Keratinocyte (primary cell): ENCODE data around the gene CLIP4. TPM values are rescaled to one million over a fixed set of nuclear protein-coding genes. Genes with fewer than 3 reads are reported as not detected.

ENCODE experiments used
- DNase-seq: peaks from one replicate; pipeline ENCODE4 v3.0.0-alpha.2; 2011; ENCODE audit warnings: low read depth, missing footprints, low spot score
- FAIRE-seq: peaks from 2 replicates; lab custom pipeline; 2011; peaks lifted over from hg19 to GRCh38; lab: Jason Lieb, UNC
- H2AFZ ChIP-seq: 2 replicates; pipeline ENCODE4 v1.6.0; 2012; ENCODE audit warnings: low read length, control low read depth, inconsistent platforms; ENCODE audit not compliant: control insufficient read depth
- H3K27ac ChIP-seq: 2 replicates; pipeline ENCODE4 v1.5.1; 2011; ENCODE audit warnings: low read length; ENCODE audit not compliant: control insufficient read depth, insufficient read depth
- H3K27me3 ChIP-seq: 3 replicates; pipeline ENCODE4 v1.6.0; 2011; ENCODE audit warnings: low read length; ENCODE audit not compliant: control insufficient read depth, insufficient read depth; ENCODE audit errors: extremely low read depth
- H3K36me3 ChIP-seq, 2 experiments: 2 replicates in 1 of 2; 3 replicates in 1 of 2; pipeline ENCODE4 v1.5.1; 2011; ENCODE audit warnings: low read length in 2 of 2, mild to moderate bottlenecking in 1 of 2; ENCODE audit not compliant: control insufficient read depth in 2 of 2, insufficient read depth in 2 of 2; ENCODE audit errors: extremely low read depth in 1 of 2
- H3K4me1 ChIP-seq: 3 replicates; pipeline ENCODE4 v1.5.1; 2011; ENCODE audit warnings: low read length; ENCODE audit not compliant: control insufficient read depth, insufficient read depth; ENCODE audit errors: extremely low read depth
- H3K4me2 ChIP-seq: 3 replicates; pipeline ENCODE4 v1.6.0; 2011; ENCODE audit warnings: low read depth, low read length; ENCODE audit not compliant: control insufficient read depth, insufficient read depth; ENCODE audit errors: extremely low read depth
- H3K4me3 ChIP-seq, 3 experiments: fragments of 200-600 bp in 1 of 3; sonication (generic) in 1 of 3; 2 replicates in 2 of 3; 3 replicates in 1 of 3; pipeline ENCODE4 v1.5.1; 2011 to 2016; ENCODE audit warnings: low read length in 3 of 3, mild to moderate bottlenecking in 3 of 3, control low read depth in 2 of 3, inconsistent platforms in 1 of 3, low read depth in 1 of 3, mixed read lengths in 1 of 3, mixed run types in 1 of 3, moderate library complexity in 1 of 3; ENCODE audit not compliant: control insufficient read depth in 2 of 3, insufficient read depth in 2 of 3; ENCODE audit errors: extremely low read depth in 1 of 3
- H3K79me2 ChIP-seq: 2 replicates; pipeline ENCODE4 v1.6.0; 2012; ENCODE audit warnings: low read length; ENCODE audit not compliant: control insufficient read depth, insufficient read depth
- H3K9ac ChIP-seq: 3 replicates; pipeline ENCODE4 v1.6.0; 2011; ENCODE audit warnings: low read length; ENCODE audit not compliant: control insufficient read depth, insufficient read depth; ENCODE audit errors: extremely low read depth
- H3K9me1 ChIP-seq: 3 replicates; pipeline ENCODE4 v1.6.0; 2011; ENCODE audit warnings: low read length; ENCODE audit not compliant: control insufficient read depth, insufficient read depth; ENCODE audit errors: extremely low read depth
- H3K9me3 ChIP-seq: 2 replicates; pipeline ENCODE4 v1.5.1; 2012; ENCODE audit warnings: low read depth, low read length; ENCODE audit not compliant: control insufficient read depth
- H4K20me1 ChIP-seq: 3 replicates; pipeline ENCODE4 v1.6.0; 2011; ENCODE audit warnings: low read length; ENCODE audit not compliant: control insufficient read depth, insufficient read depth; ENCODE audit errors: extremely low read depth
- CTCF ChIP-seq, 3 experiments: IDR thresholded peaks in 1 of 3; conservative IDR thresholded peaks in 1 of 3; optimal IDR thresholded peaks in 1 of 3; 2 replicates in 2 of 3; 3 replicates in 1 of 3; pipeline versions ENCODE3 to v1.5.1; 2011; ENCODE audit warnings: low read length in 3 of 3, mild to moderate bottlenecking in 3 of 3, moderate library complexity in 2 of 3, control low read depth in 1 of 3, inconsistent platforms in 1 of 3; ENCODE audit not compliant: insufficient read depth in 2 of 3; ENCODE audit errors: extremely low read depth in 1 of 3
- EZH2 ChIP-seq: IDR thresholded peaks from one replicate; pipeline ENCODE4 v1.6.1; 2012; ENCODE audit warnings: inconsistent platforms, mild to moderate bottlenecking, low read length, moderate library complexity
- dilution Hi-C: fragments of 300-500 bp; cut with MboI; formaldehyde crosslinking; loops from one replicate; pipeline ENCODE4 v1.7.0; 2020; ENCODE audit warnings: low sequenced_read_pairs; ENCODE audit not compliant: extremely low pct_ligation_motif_present
- polyA plus RNA-seq, 5 experiments: library from polyadenylated mRNA; depleted of rRNA in 3 of 5; stranded (reverse) in 3 of 5; stranded (forward) in 1 of 5; unstranded in 1 of 5; fragments of >200 nt; gene quantifications; 1 replicate in 1 of 5; 2 replicates in 3 of 5; 3 replicates in 1 of 5; pipeline versions ENCODE4 v1.2.1 to v1.2.3, GENCODE V29; 2011 to 2012; ENCODE audit warnings: missing spikeins in 2 of 5, low read depth in 1 of 5, low replicate concordance in 1 of 5

CLIP4 gene
- polyA plus RNA-seq, 1 donor (not counting 4 experiments of a cell fraction or from before 2014, with no cell fraction given) = 46.6 TPM

DNA sequence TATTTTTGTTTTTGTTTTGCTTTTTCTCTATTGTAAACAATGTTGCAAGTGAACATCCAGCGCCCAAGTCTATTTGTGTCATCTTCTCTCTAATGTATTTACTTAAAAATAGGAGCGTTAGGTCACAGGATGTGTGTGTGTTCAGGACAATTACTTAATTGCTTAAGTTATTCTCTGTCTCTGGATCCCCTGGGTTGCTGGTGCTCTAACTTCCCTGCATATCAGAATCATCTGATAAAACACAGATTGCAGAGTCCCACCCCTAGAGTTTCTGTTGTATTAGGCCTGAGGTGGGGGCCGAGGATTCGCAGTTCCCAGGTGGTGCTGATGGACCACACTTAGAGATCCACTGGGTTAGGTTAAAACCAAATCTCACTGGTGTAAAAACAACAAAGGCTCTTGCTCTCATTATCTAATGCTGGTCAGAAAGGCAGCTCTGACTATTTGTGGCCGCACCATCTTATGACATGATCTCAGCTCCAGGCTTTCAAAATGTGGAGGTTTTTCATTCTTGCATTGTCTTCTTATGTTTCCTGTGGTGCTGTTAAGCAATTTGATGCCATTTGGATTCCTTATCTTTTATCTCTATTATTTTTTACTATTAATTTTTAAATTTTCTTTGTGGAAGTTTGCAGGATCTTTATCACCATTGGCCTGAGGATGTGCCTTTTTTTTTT is 87.7 kb downstream of the CLIP4 start:
- Histone ChIP-seq H3K9ac (no peak overlapping the region), H3K27ac (no peak overlapping the region), H4K20me1 (no peaks in the 10 kb centered on the region), H3K4me3 (no peak overlapping the region), H3K9me3 (no peaks in the 10 kb centered on the region), H2AFZ (no peak overlapping the region), H3K4me2 (no peak overlapping the region), H3K79me2 (no peaks in the 10 kb centered on the region), H3K9me1 (no peaks in the 10 kb centered on the region), H3K36me3 (peaks cover under 1 to 5% of the 10 kb centered on the region in 2 experiments), H3K4me1 (no peaks in the 10 kb centered on the region), H3K27me3 (no peaks in the 10 kb centered on the region)
- FAIRE-seq (no peak), DNase-seq (no peak)
- dilution Hi-C loops = no loop called here
- TF ChIP-seq CTCF (optimal IDR thresholded peaks at IDR 0.05 in 1 of 3, IDR thresholded peaks at IDR 0.05 in 1 of 3, conservative IDR thresholded peaks at IDR 0.05 in 1 of 3; ENCODE audit: extremely low read depth in 1 of 3, insufficient read depth in 2 of 3, low read length in 3 of 3) (no peak), EZH2 (no peak)

DNA sequence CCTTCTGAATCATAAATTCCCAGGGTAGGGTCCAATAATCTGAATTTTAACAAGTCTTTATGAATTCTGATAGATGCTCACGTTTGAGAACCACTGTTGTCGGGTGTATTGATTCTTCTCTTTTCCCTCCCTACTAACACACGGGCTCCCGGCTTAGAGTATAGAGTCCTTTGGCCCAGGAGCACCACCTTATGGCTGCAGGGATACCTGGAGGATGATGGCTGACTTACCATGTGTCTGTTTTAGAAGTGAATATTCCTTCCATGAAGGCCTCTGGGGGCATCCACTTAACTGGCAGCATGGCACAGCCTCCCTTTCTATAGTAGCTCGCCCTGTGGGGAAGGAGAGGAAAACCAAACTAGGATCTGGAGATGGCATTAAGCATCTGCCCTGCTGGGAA is 91.7 kb downstream of the CLIP4 start:
- H4K20me1 ChIP-seq = no peaks in the 10 kb centered on the region
- FAIRE-seq (no peak), DNase-seq (no peak)
- no peaks in the 10 kb centered on the region for H3K79me2 ChIP-seq
- no peak overlapping the region for H3K4me2 ChIP-seq
- H3K27me3 ChIP-seq = no peaks in the 10 kb centered on the region
- peaks cover 5% of the 10 kb centered on the region for H3K4me1 ChIP-seq
- no peaks in the 10 kb centered on the region for H3K9me3 ChIP-seq
- H3K4me3 ChIP-seq = no peak overlapping the region
- H2AFZ ChIP-seq = no peak overlapping the region
- no peak overlapping the region for H3K27ac ChIP-seq
- no peaks in the 10 kb centered on the region for H3K9me1 ChIP-seq
- H3K36me3 ChIP-seq = peaks cover 5 to 7% of the 10 kb centered on the region in 2 experiments
- H3K9ac ChIP-seq = no peak overlapping the region
- TF ChIP-seq EZH2 (no peak), CTCF (optimal IDR thresholded peaks at IDR 0.05 in 1 of 3, IDR thresholded peaks at IDR 0.05 in 1 of 3, conservative IDR thresholded peaks at IDR 0.05 in 1 of 3; ENCODE audit: extremely low read depth in 1 of 3, insufficient read depth in 2 of 3, low read length in 3 of 3) (peak in 1 of 3 experiments; percentile 24)
- dilution Hi-C loops = no loop called here
